Activated CD4-positive, CD25-positive, alpha-beta regulatory T cell treated with anti-CD3 and anti-CD28 coated beads, Interleukin-2, amount 50 U/mL, for 72 hours (primary cell): ENCODE measurements around the gene NDUFS2.
A peak's percentile ranks its signal among the peaks of the same experiment; 100 is the strongest.
"Not testable (repeated sequence)": the region's sequence is repeated elsewhere in the genome, so short reads cannot be mapped to it uniquely, and the experiment has no call there.

Experiments
- DNase-seq: peaks from one replicate; pipeline ENCODE4 v3.0.0; 2021

The NDUFS2 gene

DNA sequence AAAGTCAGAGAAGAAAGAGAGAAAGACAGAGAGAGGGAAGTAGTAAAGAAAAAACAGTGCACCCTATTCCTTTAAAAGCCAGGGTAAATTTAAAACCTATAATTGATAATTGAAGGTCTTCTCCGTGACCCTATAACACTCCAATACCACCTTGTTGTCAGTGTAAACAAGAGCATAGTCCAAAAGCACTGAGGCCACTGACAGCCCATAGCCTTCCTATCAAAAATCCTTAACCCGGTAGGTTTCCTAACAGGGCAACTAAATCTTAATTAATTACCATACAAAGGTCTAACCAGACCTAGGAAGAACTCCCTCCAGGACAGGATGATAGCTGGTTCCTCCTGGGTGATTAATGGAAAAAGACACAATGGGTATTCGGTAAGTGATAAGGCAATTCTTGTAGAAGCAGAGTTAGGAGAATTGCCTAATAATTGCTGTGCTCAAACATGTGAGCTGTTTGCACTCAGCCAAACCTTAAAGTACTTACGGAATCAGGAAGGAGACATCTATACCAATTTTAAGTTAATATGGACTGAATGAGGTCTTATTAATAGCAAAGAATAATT is 53.9 kb downstream of the NDUFS2 start:
- DNase-seq: not testable (repeated sequence)

DNA sequence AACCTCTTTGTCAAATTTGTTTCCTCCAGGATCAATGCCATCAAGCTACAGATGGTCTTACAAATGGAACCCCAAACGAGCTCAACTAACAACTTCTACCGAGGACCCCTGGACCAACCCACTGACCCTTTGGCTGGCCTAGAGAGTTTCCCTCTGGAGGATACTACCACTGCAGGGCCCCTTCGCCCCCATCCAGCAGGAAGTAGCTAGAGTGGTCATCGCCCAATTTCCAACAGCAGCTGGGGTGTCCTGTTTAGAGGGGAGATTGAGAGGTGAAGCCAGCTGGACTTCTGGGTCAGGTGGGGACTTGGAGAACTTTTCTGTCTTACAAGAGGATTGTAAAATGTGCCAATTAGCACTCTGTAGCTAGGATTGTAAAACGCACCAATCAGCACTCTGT is 54.9 kb downstream of the NDUFS2 start:
- not testable (repeated sequence) for DNase-seq

DNA sequence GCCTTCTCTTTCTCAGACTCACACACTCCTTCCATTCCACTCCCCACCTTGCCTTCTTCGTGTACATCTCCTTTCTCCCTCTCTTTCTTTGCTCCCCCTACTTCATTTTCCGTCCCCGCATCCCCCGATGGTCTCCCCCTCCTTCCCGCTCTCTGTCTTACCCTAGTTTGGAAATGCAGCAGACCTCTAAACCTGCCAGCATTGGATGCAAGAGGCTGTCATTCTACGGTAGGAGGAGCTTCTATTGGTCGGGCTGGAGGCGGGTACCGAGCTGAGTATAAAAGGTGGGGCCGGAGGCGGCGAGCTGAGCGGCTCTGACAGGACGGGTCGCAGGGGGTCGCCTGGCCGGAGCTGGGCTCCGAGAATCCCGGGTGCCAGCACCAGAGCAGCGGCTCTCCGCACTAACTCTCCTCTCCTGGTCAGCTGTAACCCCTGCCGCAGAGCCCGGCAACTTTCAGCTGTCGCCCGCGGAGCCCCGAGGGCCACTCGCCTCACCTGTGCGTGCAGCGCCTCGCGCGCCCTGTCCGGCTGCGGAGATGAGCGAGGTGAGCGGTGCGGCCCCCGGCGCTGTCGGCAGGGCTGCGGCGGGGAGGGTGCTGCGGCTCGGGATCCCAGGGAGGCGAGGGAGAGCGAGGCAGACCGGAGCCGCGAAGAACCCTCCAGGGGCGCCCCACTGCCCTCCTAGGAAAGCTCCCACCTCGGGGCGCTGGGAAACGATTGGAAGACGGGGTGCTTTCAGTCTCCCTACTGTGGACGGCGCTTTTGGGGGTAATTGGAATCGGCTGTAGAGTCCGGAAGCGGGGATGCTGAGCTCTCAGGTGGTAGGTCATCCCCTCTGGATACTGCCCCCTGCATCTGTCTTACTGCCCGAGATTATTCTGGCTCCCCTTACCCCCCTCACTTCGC is 56.5 kb downstream of the NDUFS2 start, which contains the start of gene PCP4L1:
Gene PCP4L1 (plus strand): TSS at position 307 of the 906 bp plus-strand sequence. CDS start 230 bp downstream, at position 537.
- peak; percentile 41 for DNase-seq

DNA sequence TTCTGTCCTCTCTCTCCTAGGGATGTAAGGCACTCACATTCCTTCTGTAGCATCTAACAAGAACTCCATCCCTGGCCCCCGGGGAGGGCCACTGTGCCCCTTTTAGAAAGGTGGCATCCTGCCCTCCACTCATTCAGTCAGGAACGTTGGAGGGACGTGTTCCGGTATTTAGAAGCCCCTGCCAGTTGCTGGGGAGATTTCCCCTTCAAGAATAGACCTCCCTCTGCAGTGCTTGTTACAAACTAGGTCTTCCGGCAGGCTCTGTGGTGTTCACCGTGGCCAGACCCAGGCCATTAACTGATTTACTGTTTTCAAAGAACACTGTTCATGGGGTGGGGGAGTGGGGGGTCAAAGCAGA is 57.2 kb downstream of the NDUFS2 start:
- DNase-seq: no peak

DNA sequence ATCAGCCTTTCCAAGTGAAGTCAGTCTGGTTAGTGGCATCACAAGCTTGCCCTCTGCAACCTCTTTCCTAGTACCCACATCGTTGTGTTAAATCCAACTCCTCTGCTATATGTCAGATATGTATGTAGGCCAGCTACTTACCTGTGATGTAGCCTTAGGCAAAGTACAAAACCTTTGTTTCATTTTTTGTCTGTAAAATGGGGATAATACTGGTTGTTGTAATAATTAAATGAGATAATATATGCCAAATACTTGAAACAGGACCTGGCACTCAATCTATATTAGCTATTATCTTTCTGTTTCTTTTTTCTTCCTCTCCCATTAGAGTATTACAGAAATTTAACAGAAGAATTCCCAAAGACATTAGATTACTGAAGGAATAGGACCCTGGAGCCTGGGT is 57.6 kb downstream of the NDUFS2 start:
- DNase-seq: no peak

DNA sequence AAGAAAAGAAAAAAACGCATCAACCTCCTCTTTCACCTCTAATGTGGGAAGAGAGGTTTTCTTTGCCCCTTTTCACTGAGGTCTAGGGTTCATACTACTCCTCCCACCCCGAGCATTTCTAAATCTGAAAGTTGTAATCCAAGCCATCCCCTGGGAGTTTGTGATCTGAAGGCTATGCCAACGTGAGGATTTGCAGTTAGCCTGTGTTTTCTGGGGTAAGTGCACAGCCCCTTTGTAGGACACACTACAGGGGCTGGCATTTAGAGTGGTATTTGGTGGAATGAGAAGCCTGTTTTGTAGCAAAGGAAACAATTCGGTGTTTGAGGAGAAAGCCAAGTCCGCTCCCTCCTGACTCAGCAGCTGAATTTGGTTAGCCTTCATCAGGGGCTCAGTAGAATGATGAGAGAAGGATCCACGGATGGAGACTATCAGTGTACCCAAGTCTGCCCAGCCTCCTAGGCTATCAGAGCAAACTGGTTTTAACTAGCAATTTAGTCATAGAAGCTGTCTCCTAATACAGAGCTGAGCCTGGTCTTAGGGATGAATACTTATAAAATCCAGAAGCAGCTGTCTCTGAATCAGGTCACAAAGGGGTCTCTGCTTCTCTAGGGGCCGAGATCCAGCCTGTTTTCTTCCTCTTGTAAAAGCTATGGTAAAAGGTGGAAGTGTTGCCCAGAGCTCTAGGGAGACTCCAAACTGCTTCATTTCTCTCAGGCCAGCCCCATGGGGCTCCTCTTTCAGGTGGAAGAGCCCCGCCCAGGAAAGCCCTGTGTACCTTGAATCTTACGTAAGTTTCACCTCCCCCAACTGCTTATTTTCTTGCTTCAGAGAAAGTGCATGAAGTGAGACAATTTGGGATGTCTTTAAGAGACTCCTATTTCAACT is 58.5 kb downstream of the NDUFS2 start:
- DNase-seq: no peak

DNA sequence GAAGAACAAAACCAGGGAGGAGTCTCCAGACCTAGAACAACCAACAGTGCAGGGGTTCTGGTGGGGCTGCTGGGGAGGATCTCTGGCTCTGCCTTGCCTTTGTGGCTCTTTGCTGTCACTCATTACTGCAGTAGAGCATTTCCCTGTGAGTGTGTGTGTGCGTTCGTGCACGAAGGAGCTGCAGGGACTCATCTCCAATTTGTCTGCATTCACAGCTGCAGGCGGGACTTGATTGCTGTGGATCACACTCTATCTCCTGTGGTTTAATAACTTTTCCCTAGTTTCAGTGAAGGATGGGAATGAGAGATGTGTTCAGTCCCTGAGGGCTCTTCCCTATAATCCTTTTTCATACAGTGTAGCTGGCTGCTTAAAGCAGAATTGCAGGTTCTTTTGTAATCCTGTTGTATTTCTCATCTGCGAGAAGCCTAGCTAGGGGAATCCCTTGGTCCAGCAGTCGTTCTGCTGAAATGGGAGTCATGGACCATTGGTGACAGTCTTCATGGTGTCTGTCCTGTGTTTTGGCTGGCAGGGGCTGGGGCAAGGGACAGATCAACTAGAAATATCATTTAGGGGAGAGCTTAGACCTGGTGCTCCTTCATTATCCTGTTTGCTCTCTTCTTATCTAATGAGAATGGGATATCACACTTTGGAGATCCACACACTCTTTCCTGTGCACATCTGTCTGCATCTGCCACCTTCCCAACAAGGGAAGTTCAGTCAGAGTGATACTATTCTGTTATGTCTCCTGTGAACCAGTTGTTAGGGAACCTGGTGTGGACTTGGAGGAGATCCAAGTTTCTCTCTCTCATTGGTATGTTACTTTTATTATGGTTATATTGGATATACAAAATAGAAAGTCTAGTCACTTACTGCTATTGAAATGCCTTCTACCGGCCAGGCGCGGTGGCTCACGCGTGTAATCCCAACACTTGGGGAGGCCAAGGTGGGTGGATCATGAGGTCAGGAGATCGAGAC is 59.4 kb downstream of the NDUFS2 start:
- DNase-seq: no peak
